Suppressor macrophage treated with lipopolysaccharide for 4 hours (primary cell): Measurements from ENCODE around the gene MYOG.

ENCODE experiments used
- DNase-seq: peaks from one replicate; pipeline ENCODE4 v3.0.0-alpha.2; 2020

MYOG gene

DNA sequence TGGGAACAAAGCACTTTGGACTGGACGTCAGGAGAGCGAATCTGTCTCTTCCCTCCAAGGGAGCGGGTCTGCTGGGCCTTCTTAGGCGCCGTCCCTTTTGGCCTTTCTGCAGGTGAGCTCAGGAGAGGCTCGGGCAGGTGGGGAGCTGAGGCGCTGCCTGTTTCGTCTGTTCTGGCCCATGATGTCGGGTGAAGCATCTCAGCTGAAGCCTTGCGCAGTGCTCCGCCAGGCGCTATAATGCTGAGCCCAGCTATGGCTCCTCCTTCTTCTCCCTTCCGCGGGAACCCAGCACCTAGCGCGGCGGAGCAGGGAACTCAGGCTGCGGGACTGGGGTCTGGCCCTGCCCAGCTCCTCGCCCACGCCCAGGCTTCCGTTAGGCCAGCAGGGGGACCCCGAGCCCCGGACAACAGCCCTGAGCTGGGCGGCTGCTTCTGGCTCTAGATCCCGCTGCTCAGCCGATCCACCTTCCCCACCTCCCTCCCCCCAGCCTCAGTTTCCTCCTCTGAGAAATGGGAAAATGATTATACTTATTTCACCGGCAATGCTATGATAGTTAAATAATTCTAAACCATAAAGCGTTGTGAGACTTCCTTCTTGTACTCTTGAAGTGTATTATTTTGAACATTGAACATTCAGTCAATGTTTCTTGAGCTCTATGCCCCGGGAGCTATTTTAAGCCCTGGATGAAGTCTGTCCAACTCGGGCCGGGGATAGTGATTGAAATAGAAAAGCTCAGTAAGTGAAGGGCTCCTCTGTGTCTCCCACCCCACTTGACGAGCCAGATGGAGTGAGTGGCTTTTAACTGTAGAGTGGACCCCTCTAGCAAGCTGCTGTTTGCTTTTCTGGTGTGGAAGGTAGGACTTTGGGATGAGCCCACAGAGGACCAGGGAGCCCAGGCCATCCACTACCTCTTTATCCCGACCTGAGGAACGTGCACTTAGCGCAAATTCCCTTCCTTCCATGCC, 32.1 kb upstream of the MYOG start:
- DNase-seq = peak; percentile 81

DNA sequence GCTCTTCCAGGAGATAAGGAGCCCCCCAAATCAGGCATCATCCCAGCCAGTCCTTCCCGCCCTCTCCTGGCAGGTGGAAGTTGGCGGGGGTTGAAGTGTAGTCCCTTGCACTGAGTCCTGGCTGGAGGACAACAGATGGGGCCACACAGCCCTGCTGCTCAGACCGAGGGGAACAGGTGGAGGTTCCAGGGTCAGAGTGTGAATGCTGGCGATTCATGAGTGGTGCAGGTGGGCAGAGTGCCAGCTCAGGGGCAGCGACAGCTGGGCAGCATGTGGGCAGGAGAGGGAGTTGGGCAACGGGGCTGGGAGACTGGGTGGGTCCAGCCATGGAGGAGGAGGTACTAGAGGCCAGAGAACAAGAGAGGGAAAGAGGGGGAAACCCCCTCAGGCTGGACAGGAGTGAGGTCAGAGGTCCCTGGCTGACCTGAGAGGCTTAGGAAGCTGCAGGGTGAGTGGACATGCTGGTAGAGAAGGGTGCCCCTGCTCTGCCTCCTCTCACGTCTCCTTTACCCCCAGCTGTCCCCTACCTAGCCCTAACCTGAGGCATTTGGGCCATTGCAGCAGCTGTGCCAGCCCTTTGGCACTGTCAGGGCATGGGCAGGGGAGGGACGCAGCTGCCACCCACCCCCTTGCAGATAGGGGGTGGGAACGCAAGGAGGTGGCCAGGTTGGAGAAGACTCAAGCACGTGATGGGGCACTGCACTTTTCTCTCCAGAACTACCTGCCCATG, 30.4 kb upstream of the MYOG start:
- no peak for DNase-seq

DNA sequence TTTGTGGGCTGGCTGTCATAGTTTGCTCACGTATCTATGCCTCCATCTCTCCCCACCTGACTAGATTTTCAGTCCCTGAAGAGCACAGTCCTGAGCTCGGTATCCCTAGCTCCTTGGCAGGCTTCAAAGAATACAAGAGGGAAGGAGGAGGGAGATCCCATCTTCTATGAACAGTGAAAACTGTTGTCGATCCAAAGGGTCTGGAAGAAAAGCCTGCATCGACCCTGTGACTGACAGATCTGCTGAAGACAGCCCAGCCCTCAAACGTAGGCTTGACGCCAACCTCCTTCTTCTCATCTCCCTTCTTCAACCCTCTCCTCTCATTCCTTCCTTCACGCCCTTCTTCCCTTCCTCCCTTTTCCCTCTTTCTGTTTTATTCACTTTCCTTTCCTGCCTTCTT, 28.4 kb upstream of the MYOG start:
- DNase-seq = no peak

DNA sequence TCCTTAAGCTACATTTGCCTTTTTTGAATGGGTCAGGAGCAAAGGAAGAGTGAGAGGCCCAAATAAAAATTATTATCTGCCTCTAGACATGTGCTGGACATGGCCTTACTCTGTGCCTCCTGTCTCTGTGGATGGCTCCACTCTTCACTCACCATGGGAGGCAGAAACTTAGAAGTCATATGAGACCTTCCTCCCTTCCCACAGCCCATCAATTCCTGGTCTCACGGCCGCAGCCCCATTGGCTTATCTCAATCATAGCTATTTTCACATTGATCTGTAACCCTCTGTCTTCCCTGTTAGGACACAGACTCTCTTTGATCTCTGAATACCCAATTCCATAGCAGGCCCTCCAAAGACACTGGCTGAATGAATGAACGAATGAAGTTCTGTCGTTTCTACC, 27.5 kb upstream of the MYOG start:
- DNase-seq = no peak

DNA sequence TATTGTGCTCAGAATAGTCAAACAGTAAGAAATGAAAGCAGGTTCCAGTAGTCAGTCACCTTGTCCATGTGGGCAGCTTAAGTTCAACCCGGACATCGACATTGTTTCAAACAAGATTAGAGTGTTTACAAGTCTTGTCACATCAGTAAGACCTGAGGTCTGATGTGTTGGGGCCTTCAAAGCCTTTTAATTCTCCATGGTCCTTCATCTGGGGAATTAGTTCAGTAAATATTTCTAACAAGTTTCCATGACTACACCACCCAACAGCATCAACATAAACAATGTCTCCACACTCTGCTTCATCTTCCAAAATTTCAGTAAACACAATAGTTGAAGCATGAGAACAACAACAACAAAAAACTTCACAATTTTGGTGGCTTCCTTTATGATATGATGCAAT, 26.7 kb upstream of the MYOG start:
- DNase-seq = no peak

DNA sequence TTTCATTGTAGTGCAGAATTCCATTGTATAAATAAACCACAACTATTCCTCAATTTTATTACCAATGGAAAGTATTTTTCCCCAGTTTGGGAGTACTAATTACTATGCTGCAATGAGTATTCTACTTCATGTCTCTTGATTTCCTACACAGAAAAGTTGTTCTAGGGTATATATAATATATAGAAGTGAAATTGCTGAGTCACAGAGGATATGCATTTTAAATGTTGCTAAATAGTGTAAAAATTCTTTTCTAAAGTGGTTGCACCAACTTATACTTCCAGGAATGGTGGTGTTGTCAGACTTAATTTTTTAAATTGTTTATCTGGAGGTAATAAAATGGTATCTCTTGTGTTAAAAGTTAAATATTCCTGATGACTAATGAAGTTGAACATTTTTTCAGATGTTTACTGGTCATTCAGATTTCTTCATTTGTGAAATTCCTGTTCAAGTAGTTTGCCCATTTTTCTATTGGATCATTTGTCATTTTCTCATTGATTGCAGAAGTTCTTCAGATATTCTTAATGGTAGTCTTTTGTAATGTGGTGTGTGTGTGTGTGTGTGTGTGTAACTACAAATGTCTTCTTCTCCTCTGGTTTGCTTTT, 19.1 kb upstream of the MYOG start:
- DNase-seq = peak; percentile 23

DNA sequence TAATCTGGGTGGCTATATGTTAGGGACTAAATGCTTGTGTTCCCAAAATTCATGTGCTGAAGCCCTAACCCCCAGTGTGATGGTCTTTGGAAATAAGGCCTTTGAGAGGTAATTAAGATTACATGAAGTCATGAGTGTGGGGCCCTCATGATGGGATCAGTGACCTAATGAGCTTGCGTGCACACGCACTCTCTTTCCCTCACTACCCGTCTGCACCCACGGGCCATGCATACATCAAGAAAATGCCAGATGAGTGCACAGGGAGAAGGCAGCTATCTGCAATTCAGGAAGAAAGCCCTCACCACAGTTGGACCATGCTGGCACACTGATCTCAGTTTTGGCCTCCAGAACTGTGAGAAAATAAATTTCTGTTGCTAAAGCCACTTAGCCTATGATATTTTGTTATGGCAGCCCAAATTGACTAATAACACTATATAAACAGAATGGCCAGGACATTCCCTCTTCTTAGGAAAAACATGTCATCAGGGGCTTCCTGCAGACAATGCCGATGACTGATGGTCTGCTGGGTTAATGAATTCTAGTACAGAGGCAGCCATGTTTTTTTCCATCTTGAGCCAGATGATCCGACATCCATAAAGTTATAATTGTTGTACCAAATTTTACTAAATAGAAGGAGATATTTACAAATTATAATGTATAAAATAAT, 18.1 kb upstream of the MYOG start:
- DNase-seq = no peak

DNA sequence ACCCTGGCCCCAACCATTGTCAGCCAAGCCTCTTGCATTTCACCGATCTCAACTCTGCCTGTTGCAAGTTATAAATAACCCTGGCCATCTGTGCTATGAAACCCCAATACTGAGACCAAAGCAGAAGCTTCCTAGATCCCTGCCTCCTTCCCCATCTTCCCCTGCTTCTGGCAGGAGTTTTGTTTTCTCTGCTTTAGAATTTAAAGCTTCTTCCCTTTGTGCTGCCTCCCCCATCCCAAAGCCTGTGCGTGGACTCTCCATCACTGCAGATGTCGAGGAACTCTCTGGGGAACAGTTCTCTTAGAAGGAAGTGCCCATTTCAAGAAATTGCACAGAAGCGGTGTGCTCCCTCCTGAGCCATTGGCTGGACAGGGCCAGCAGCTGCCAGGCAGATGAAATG, 17.4 kb upstream of the MYOG start:
- no peak for DNase-seq

DNA sequence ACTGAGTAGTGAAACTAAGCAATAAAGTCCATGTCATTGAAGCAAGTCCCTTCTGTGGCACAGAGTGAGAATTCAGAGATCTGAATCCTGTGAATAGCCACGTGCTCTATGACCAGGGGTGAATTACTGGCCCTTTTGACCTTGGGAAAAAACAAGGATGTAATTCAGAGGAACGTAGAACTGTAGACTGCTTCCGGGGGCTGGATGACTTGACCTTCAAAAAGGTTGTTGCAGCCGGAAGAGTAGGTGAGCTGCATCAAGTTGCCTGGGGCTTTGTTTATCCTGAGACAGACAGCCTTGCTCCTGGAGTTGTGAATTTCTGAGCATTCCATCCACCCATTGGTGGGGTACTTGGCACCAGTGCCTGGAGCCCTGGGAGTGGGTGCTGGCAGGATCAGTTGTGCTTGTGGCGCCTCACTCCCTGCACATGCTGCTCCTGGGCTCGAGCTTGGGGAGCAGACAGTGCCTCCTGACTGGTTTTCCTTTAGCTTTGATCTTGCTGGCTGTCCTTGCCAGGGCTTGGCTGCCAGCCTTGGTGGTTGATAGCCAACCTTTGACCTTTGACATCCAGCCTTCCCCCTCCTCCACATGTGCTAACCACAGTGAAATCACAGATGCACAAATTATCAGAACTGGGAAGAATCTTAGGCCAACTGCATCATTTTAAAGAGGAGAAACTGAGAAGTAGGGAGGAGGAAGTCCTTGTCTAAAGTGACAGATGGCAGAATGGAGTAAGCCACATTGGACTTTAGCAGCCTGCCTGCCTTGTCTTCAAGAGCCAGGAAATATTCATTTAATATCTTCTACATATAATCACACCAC, 16.2 kb upstream of the MYOG start:
- peak; percentile 57 for DNase-seq

DNA sequence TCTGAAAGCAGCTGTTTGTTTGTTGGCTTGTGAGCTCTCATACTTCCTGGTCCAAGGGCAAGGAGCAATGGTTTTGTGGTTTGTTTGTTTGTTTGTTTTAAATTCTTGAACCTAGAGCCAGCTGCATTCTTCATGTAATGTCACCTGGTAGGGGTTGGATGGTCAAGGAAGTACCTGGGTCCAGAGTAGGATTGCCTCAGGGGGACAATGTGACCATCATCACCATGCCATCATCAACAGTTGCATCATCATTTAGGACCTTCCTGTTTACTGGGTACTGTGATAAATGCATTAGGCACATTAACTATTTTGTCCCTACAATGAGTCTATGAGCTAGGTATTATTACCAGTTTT, 14.7 kb upstream of the MYOG start:
- DNase-seq = peak; percentile 42

DNA sequence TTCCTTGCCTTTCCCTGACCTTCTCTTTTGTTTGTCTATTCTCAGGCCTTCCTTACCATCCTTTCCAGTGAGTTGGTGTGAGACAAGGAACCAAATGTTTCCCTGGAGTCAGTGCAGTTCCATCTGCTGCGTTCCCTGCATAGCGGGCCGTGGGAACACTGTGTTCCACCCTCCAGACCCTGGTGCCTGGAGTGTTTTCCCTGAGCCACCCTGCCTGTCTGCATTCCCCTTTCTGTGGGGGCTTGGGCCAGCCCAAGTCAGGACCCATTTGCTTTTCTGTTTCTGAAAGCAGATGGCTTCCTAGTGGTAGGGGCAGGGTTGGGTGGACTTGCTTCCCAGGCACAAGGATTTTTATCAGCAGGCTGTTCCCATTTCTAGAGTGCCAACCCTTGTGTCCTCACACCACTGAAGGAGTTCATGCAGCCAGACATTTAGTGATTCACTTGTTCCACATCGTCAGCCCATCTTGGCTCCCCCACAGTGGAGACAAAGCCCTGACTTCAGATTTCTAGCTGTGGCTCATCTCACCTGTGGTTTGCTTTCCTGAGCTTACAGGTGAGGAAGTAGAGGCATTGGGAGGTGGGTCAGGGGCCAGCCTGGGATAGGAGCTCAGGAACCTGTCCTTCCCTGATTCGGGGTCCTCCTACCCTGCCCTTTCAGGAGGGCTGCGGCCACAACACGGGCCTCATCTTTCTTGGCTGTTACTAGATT, 14.1 kb upstream of the MYOG start:
- DNase-seq = no peak

DNA sequence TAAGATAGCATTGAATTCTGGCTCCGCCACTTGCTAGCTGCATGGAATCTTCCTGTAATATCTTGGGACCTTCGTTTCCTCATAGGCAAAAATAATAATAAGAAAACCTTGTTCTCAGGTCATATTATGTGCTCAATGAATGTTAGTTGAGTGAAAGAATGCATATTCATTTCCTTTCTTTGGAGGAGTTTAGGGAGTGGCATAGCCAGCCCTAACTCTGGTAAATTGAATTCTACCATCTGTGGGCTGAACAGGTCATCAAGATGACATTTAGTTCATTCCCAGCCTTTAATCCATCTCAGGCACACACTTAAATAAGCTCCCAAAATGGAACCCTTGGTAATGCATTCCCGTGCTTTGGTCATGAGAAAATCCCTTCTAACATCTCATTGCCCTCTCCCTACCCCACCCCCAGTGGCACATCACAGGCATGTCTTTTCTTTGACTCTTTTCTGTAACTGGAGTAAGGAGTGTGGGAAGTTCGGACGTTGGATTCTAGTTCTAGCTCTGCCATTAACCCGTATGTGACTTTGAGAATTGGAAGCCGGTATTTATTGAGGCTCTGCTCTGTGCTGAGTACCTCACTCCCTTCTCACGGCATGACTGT, 13.2 kb upstream of the MYOG start:
- DNase-seq = no peak

DNA sequence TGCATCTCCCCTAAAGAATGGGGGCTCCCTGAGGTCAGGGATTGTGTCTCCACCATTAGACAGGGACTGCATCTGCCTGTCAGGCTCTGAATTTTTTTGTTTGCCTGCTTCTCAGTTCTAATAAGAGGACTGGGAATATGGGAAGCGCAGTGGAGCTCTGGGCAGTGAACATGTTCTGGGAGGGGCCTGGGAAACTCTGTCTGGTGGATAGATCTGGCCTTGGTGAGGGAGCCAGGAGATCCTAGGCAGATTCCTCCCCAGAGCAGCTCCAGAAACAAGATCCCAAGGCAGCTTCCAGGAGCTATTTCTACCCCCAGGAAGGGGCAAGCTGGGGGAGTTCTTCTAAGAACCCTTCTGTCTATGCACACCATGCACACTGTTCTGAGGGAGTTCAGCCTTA, 12.6 kb upstream of the MYOG start:
- no peak for DNase-seq

DNA sequence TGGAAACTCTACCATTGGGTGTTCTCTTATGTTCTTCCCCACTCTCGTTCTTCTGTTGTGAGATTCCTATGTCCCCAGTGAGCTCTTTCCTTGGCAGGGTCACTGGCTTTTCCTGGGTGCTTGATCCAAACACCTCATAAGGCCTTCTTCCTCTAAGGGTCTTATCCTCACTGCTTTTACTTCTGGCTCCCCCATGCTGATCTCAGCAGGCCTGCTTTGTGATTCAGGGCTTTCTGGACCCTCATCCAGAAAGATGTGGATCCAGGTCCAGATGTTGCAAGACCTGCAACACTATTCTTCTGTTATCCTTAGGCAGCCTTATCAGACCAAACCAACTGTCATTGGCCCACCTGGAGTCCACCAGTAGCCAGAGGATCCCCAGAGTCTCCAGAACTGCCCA, 11.2 kb upstream of the MYOG start:
- no peak for DNase-seq

DNA sequence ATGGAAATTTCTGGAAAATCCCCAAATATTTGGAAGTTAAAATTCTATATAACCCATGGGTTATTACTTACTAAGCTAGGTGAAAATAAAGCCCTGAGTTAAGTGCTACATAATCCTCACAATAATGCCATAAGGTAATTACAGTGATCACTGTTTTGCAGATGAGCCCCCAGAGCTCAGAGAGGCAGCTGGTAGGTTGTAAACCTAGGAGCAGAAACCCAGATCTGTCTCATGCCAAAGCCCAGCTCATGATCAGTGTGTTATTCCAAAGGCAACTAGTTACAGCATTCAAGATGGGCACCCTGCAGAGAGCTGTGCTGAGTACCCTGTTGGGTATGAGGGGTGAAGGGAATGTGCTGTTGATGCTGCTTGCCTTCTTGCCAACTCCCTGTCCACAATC, 10.8 kb upstream of the MYOG start:
- DNase-seq = no peak

DNA sequence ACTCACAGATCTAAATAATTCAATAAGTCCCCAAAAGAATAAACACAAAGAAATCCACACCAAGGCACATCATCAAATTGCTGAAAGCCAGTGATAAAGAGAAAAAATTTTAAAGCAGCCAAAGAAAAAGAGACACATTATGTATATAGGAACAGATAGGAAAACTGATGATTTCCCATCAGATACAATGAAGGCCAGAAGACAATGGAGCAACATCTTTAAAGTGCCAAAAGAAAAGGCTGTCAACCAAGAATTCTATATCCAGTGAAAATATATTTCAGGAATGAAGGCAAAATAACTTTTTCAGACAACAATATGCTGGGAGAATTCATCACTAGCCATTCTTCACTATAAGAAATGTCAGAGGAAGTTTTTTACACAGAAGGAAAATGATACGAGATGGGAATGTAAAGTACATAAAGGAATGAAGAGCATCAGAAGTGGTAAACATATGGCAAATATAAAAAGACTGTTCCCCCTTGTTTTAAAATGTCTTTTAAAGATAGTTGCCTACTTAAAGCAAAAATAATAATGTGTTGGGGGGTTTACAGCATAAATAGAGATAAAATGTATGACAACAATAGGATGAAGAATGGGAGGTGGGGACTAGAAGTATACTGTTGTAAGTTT, 9.4 kb upstream of the MYOG start:
- DNase-seq = no peak

DNA sequence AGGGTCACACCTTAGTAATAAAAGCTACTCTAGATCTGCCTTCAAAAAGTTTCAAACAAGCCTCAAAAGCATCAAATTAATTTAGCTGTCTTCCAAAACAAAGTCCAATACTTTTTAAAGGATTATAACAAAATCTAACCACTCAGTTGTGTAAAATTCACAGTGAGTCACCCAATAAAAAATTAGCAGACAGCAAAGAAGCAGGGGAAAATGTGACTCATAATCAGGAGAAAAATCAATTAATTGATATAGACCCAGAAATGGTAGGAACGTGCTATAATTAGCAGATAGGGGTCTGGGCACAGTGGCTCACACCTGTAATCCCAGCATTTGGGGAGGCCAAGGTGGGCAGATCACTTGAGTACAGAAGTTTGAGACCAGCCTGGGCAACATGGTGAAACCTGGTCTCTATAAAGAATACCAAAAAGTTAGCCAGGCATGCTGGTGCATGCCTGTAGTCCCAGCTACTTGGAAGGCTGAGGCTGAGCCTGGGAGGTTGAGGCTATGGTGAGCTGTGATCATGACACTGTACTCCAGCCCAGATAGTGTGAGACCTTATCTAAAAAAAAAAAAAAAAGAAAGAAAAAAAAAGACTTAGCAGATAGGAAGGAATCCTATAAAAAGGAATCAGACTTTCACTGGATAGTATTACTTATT, 8.1 kb upstream of the MYOG start:
- DNase-seq = no peak

DNA sequence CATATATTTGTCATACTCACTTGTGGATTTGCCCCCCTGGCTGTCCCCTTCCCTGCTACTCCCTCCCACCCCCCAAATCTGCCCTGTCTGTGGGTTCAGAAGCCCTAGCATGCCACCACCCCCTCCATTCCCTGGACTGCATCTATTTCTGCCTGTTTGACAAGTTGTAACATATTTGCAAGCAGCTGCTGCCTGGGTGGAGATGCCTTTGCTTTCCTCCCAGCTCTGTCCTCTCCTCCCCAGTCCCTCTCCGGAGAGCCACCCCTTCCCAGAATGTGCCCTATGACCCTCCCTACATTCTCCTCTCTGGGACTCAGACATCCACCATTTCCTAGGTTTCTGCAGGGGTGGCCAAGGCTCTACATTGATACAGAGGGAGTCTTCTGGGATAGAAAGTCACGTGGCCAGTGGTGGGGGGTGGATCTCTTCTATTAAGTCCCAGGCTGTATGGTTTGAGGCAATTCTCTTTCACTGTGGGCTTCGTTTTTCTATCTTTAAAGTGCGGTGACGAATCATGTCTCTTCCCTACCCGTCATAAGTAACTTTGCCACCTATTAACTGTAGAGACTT, 6.0 kb upstream of the MYOG start:
- no peak for DNase-seq

DNA sequence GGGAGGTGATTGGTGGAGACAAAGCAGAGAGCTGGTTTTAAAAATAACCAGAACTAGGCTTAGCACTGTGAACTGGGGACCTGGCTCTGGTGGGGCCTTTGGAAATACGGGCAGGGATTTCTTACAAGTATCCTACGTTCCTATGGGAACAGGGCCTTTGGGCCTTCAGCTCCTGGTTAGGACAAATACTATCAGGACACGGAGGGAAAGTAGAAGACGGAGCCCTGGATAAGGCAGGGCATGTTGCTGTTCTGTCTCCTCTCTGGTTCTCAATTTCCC, 5.3 kb upstream of the MYOG start:
- DNase-seq = no peak
